HG03558 (cell line): Measurements from ENCODE around the gene KIF16B.
A peak's percentile ranks its signal among the peaks of the same experiment; 100 is the strongest.

ENCODE experiments used
- ATAC-seq: cut with Tn5 transposase; IDR thresholded peaks from one replicate; pipeline ENCODE4 v1.9.1; 2021; ENCODE audit warnings: moderate number of reproducible peaks; ENCODE audit not compliant: unreplicated experiment; ENCODE audit errors: extremely low read depth

Gene KIF16B

DNA sequence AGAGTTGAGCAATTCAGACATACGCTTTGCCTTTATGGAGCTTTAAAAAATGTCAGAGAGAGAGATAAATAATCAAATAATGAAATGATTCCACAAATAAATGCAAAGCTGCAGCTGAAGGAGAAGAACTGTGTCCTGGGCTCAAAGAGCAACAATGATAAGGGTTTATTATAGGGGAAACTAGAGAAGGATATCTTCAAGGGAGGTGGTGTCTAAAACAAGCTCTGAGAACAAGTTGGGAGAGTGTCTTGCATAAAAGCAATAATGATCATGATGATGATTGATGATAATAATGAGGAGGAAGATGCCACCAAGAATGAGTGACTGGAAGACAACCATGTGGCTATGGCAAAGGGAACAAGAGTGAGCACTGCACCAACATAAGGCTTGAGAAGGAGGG, 164.3 kb downstream of the KIF16B start:
- ATAC-seq = no peak

GRCh38 chr20:16407251-16408067, 165.8 kb downstream of the KIF16B start:
- no peak for ATAC-seq

DNA sequence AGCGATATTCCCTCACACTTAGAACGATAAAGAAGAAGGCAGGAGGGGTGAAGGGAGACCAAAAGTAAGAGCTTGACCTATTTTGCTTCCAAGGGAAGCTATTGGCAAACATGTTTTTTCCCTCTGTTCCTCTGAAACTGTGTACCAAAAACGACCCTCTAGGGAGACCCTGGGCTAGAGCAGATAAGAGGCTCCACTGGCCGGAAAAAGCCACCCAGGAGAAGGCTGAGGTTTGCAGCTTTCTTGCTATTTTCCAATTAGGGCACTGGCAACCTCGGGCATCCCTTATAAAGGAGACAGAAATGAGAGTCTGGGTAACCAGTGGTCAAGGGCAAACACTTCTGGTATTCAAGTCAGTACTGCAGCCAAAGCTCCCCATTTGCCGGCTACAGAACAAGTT, 168.0 kb downstream of the KIF16B start:
- ATAC-seq = no peak

- no peak for ATAC-seq
These were observed 168.6 kb downstream of the KIF16B start for GRCh38 chr20:16404640-16405039.

DNA sequence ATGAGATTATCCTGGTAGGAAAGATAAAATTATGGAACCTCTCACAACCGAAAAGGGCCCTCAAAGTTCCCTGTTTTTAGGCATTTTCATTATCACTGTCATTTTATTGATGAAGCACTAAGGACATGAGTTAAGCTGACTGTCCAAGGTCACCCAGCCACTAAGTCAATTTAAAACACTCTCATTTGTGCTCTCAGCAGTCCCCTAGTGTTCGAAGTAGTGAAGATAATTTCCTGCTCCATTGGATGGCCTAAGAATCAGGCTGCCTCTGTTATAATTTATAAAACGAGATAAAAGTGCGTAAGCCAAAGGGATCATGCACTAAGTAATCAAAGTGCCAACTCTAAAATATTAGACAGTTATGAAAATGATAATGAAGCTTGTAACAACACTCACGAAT, 169.1 kb downstream of the KIF16B start:
- ATAC-seq = no peak

- no peak for ATAC-seq
These were observed 173.0 kb downstream of the KIF16B start for GRCh38 chr20:16400234-16400633.

DNA sequence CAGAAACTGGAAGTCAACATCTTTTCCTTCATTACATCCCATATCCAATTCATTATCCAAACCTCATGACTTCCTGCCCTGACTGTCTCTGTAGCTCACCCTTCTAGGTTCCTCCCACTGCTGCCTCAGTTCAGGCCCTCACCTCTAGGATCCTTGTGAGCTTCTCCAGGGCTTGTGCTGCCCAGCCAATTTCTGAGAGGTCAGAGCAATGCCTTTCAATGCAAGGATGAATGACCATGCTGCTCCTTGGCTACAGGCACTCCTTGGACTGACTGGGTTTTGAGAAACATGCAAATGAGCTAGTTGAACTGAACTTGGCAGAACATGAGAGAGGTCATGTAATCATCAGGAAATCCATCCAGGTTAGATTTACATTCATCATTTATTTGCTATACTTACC, 173.4 kb downstream of the KIF16B start:
- ATAC-seq = no peak

DNA sequence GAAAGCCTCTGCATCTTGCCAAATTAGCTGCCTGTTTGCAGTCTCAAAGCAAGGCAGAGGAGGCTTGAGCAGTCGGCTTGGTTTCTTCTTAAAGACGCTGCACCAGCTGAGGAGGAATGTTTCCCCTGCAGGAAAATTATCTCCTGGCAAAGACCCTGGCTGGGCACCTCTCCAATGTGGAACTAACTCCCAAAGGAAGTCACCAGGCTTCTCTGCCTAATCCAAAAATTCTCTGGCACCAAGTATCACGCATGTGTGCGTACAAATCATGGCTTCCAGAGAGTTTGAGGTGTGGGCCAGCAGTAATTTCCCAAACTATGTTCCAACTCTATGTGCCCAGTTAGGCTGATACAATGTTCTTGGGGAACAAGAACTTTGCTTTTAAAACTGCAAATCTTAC, 176.2 kb downstream of the KIF16B start:
- no peak for ATAC-seq

GRCh38 chr20:16395366-16395765, 177.9 kb downstream of the KIF16B start:
- no peak for ATAC-seq

GRCh38 chr20:16394784-16395183, 178.5 kb downstream of the KIF16B start:
- no peak for ATAC-seq

GRCh38 chr20:16393836-16394235, 179.4 kb downstream of the KIF16B start:
- ATAC-seq = no peak

DNA sequence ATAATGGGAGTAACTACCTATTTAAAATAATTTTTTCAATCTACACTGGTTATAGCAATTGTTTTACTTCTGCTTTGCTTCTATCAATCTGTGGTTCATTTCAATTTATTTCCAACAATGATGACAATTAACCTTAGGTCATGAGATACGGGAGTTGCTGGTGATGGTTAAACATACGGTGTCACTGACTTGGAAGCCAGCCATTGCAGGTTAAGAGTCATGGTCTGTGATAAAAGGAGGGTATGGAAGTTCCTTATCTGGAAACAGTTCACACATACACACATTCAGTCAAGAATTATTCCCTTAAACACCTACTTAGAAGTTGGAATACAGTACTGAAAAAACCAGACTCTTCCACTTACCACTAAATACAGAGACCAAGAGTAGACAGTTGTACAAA, 180.0 kb downstream of the KIF16B start:
- ATAC-seq = no peak

GRCh38 chr20:16392346-16392745, 180.9 kb downstream of the KIF16B start:
- ATAC-seq = peak; percentile 91

DNA sequence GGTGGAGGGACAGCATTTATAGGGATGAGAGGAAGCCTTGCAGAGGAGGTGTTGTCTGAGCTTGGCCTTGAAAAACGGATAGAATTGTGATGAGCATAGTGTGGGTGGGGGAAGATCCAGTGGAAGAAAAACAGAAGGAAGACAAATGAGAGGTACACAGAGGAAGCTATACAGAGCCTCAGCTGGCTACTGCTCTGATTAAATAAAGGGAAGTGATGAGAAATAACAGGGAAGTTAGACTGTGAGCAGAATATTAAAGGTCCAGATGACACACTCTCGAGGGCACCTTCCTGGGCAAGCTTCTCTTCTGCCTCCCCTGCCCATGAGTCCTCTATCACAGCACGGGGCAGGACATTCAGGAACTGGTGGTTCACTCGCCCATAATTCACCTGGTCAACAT, 182.3 kb downstream of the KIF16B start:
- ATAC-seq = no peak

GRCh38 chr20:16388731-16389130, 184.5 kb downstream of the KIF16B start:
- ATAC-seq = no peak

GRCh38 chr20:16387666-16388065, 185.6 kb downstream of the KIF16B start:
- ATAC-seq = no peak

DNA sequence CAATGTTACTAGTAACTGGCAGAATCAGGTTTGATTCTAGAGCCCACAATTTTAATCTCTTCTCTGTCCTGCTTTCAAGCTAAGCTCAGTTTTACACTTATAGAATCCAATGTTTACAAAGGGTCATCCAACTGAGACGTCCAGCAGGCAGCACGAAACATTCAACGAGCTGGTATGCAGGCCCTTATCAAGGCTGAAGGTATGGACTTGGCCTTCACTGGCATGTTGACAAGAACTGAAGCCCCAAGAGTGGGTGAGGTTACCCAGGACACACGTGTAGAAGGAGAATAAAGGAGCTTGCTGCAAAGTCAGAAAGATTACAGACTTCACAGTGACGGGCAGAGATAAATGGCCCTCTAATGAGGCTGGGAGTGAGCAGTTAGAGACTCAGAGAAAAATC, 187.4 kb downstream of the KIF16B start:
- no peak for ATAC-seq

DNA sequence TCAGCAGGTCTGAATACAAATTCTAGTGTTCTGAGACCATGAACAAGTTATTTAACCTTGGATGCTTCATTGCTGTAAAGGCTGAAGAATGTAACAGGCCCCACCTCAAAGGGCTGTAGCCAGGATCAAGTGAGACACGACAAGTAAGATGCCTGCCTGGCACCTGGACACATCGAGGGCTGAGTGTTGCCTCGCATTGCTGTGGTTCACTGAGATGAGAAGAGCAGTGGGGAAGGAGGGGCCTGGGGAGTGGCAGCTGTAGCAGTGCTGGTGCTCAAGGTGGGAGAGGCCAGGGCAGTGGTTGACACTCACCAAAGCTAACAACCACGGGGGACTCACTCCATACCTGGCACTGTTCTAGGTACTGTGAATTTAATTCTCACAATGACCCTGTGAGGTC, 187.8 kb downstream of the KIF16B start:
- ATAC-seq = no peak

GRCh38 chr20:16381444-16381843, 191.8 kb downstream of the KIF16B start:
- no peak for ATAC-seq

- ATAC-seq = no peak
These were observed 194.4 kb downstream of the KIF16B start for GRCh38 chr20:16378712-16379370.

DNA sequence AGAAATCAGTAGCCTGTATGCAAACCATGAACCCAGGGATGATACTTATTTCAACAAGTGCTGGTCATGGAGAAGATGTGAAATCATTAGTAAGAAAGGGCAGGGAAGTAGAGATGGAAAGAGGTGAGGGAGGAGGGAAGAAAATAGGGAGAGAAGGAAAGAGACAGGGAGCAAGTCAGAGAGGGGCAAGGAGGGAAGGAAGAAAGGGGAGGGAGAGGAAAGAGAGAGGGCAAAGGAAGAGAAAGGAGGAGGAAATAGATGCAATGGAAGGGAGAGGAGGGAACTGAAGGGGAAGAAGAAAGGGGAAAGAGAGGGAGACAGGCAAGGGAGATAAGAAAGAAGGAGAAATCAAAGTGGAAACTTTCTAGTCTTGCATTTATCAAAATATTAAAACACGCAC, 195.1 kb downstream of the KIF16B start:
- ATAC-seq = no peak

DNA sequence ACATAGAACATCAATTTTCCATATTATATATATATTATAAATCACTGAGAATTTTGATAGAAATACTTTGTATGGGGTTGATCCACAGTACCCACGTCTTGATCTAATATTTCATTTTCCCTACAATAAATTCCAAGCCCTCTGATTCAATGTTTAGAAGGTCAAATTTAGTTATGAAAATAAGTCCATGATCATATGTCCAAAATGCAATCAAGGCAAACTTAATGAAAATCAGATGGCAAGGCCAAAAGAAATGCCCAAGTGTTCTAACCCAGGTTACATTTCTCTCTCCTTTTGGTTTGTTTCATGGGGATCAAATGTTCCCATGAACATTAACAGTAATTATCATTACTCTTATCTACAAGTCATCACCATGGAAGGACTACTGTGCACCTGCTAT, 203.8 kb downstream of the KIF16B start:
- ATAC-seq = no peak
